Activated CD8-positive, alpha-beta T cell treated with anti-CD3 and anti-CD28 coated beads for 36 hours (primary cell): Measurements from ENCODE around the gene AP4E1. TPM values are rescaled to one million over a fixed set of nuclear protein-coding genes. Genes with fewer than 3 reads are reported as not detected.
A peak's percentile ranks its signal among the peaks of the same experiment; 100 is the strongest.

Source experiments
- ATAC-seq: fragments of 200-7000 bp; cut with Tn5 transposase; one replicate; pipeline ENCODE4 v1.10.0; 2021; ENCODE audit warnings: mild to moderate bottlenecking, moderate library complexity
- CTCF ChIA-PET: fragments of 350-600 bp; sonication (Branson Sonifier 250); formaldehyde crosslinking; loops from one replicate; lab custom pipeline; 2021; ENCODE audit warnings: antibody characterized with exemption; lab: Charles Lee
- POLR2A ChIA-PET: fragments of 350-600 bp; sonication (Branson Sonifier 250); formaldehyde crosslinking; loops from one replicate; lab custom pipeline; 2021; ENCODE audit warnings: antibody characterized with exemption; lab: Charles Lee
- DNase-seq: peaks from one replicate; pipeline ENCODE4 v3.0.0-alpha.2; 2020
- H3K27ac Mint-ChIP-seq: one replicate; pipeline ENCODE4 v1.8.0; 2021; ENCODE audit warnings: mild to moderate bottlenecking, mixed read lengths
- H3K27me3 Mint-ChIP-seq: one replicate; pipeline ENCODE4 v1.8.0; 2021; ENCODE audit warnings: mixed read lengths
- H3K36me3 Mint-ChIP-seq: one replicate; pipeline ENCODE4 v1.8.0; 2021; ENCODE audit warnings: low read depth, mixed read lengths
- H3K4me1 Mint-ChIP-seq: one replicate; pipeline ENCODE4 v1.8.0; 2021; ENCODE audit warnings: low read depth, mixed read lengths
- H3K4me3 Mint-ChIP-seq: one replicate; pipeline ENCODE4 v1.8.0; 2021; ENCODE audit warnings: mild to moderate bottlenecking, moderate library complexity, mixed read lengths
- H3K9me3 Mint-ChIP-seq: one replicate; pipeline ENCODE4 v1.8.0; 2021; ENCODE audit warnings: mixed read lengths
- intact Hi-C: fragments of 100-400 bp; cut with micrococcal nuclease; formaldehyde crosslinking; loops from one replicate; pipeline ENCODE4 v1.10.0; 2022
- total RNA-seq, 2 experiments: library from RNA; stranded (reverse); gene quantifications; one replicate each; pipeline ENCODE4 v1.2.3, GENCODE V29; 2021
- TF ChIP-seq, protein P1 (sequence below): fragments of 200-600 bp; IDR thresholded peaks from one replicate; pipeline ENCODE4 v1.8.0; 2022; ENCODE audit warnings: antibody characterized with exemption, mild to moderate bottlenecking

AP4E1 gene
- total RNA-seq, 2 experiments from 2014 or later: 16.6 TPM

DNA sequence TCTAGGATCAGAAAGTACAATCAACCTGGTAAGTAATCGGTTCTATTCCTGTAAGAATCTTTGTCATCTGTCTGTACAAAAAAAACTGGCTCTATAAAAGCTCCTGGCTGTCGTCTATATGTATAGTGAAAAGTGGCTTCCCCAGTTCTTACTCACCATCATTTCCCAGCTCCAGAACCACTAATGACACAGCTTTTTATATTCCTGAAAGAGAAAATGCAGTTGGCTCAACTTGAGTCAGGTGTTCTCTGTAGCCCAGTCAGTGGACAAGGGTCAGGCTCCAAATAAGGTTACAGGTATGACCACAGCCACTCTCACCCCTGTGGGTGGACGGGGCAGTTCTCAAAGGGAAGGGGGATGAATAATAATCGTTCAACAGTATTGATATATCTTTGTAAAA lies 85.1 kb downstream of the AP4E1 start:
- Mint-ChIP-seq H3K4me3 (no peak overlapping the region), H3K27ac (no peak overlapping the region), H3K36me3 (peaks cover 24% of the 10 kb centered on the region), H3K9me3 (no peaks in the 10 kb centered on the region), H3K4me1 (no peaks in the 10 kb centered on the region), H3K27me3 (no peaks in the 10 kb centered on the region)
- intact Hi-C loops: no loop called here
- DNase-seq: no peak
- TF ChIP-seq, protein P1, sequence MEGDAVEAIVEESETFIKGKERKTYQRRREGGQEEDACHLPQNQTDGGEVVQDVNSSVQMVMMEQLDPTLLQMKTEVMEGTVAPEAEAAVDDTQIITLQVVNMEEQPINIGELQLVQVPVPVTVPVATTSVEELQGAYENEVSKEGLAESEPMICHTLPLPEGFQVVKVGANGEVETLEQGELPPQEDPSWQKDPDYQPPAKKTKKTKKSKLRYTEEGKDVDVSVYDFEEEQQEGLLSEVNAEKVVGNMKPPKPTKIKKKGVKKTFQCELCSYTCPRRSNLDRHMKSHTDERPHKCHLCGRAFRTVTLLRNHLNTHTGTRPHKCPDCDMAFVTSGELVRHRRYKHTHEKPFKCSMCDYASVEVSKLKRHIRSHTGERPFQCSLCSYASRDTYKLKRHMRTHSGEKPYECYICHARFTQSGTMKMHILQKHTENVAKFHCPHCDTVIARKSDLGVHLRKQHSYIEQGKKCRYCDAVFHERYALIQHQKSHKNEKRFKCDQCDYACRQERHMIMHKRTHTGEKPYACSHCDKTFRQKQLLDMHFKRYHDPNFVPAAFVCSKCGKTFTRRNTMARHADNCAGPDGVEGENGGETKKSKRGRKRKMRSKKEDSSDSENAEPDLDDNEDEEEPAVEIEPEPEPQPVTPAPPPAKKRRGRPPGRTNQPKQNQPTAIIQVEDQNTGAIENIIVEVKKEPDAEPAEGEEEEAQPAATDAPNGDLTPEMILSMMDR: no peak
- ChIA-PET CTCF (no interaction called here), POLR2A (no interaction called here)
- no peak for ATAC-seq

DNA sequence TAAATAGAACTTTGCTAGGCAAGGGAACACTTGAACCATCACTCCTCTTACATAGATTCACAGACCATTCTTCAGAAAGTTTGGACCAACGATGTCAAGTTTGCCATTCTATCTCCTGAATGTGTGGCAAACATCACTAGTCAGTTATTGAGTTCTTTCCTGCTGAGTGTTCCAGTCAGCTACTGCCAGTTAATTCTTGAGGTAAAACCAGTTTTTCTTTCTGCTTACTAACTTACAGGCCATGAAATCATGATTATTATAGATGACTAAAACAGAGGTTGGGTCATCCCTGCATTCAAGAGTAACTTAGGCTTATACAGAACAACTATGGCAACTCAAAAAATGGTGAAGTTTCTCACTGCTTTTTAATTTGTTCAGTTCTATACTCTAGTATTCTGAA lies 88.2 kb downstream of the AP4E1 start:
- peaks cover 33% of the 10 kb centered on the region for H3K36me3 Mint-ChIP-seq
- POLR2A ChIA-PET: no interaction called here
- H3K4me1 Mint-ChIP-seq: no peaks in the 10 kb centered on the region
- H3K27me3 Mint-ChIP-seq: no peaks in the 10 kb centered on the region
- CTCF ChIA-PET: interaction anchor here (0.7 kb wide), 1 partner anchor 166 kb away, joined by 3 read pairs; no protein-coding TSS in a partner anchor
- ATAC-seq (no peak), DNase-seq (no peak)
- H3K27ac Mint-ChIP-seq: no peak overlapping the region
- intact Hi-C loops: no loop called here
- TF ChIP-seq, protein P1: no peak
- H3K9me3 Mint-ChIP-seq: no peaks in the 10 kb centered on the region
- H3K4me3 Mint-ChIP-seq: no peak overlapping the region

DNA sequence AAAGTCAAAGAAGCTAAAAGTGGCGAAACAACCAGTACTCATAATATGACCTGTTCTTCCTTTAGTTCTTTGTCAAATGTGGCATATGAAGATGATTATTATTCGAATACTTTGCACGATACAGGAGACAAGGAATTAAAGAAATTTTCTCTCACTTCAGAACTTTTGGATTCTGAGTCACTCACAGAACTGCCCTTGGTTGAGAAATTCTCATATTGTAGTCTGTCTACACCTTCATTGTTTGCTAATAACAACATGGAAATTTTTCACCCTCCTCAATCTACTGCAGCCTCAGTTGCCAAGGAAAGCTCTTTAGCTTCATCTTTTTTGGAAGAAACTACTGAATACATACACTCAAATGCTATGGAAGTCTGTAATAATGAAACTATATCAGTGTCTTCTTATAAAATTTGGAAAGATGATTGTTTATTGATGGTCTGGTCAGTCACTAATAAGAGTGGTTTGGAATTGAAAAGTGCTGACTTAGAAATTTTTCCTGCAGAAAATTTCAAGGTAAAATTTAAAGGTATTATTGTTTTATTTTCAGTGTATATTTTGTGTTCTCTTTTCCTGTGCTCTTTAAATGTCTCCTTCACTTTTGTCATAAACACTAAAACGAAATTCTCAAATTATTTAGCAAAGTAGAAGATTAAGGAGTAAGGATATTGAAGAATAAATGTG lies 89.0 kb downstream of the AP4E1 start:
- POLR2A ChIA-PET: no interaction called here
- peaks cover 38% of the 10 kb centered on the region for H3K36me3 Mint-ChIP-seq
- ATAC-seq (no peak), DNase-seq (no peak)
- intact Hi-C loops: no loop called here
- TF ChIP-seq, protein P1: no peak
- H3K4me3 Mint-ChIP-seq: no peak overlapping the region
- H3K4me1 Mint-ChIP-seq: no peaks in the 10 kb centered on the region
- H3K27me3 Mint-ChIP-seq: no peaks in the 10 kb centered on the region
- CTCF ChIA-PET: interaction anchor here (0.7 kb wide), 3 partner anchors 68 to 173 kb away, joined by 3 read pairs; no protein-coding TSS in a partner anchor
- H3K9me3 Mint-ChIP-seq: no peaks in the 10 kb centered on the region
- H3K27ac Mint-ChIP-seq: peak overlapping the region; percentile 20

DNA sequence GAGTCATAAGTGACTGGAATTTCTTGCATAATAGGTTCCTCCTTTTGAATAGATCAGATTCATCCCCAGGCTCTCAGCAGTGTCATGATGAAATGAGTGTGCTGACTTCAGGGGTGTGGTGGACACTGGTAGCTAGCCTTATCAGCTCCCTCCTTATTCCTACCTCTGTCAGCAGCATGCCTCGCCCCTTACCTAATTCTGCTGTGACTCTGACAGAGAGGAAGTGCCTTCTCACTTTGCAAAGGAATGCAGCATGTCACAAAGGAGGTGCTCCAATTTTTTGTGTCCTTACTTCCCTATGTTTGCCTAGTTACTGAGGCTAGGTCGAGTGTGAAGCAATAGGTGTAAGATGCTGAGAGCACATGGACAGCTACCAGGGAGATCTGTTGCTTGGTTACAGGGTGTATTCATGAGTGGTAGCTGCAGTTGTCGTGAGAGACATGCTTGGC lies 95.6 kb downstream of the AP4E1 start:
- no peak for ATAC-seq
- H3K27me3 Mint-ChIP-seq: no peaks in the 10 kb centered on the region
- H3K9me3 Mint-ChIP-seq: peaks cover 9% of the 10 kb centered on the region
- no peak for DNase-seq
- ChIA-PET POLR2A (no interaction called here), CTCF (no interaction called here)
- intact Hi-C loops: no loop called here
- TF ChIP-seq, protein P1: no peak
- no peaks in the 10 kb centered on the region for H3K4me1 Mint-ChIP-seq
- H3K27ac Mint-ChIP-seq: no peak overlapping the region
- peaks cover 46% of the 10 kb centered on the region for H3K36me3 Mint-ChIP-seq
- no peak overlapping the region for H3K4me3 Mint-ChIP-seq

DNA sequence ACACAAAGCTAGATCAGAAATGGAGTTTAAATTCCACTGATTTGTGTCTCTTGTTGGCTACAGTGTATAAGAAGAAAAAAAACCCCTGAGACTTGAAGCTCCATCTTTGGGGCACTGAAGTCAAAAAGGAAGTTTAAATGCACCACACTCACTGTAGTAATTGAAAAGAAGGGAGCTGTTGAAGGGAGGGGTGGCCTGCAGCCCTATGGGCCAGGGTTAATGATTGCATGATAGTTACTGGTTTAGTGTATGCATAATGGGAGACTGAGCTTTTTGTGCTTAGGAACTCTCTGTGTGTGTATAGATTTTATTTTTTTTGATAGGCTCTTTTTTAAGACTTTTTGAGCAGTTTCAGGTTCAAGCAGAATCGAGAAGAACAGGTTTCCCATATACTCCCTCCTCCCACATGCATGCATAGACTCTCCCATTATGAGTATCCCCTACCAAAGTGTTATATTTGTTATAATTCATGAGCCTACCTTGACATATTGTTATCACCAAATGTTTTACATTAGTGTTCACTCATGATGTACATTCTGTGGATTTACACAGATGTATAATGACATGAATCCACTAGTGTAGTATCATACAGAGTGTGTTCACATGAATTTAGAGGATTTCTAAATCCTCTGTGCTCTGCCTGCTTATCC lies 98.0 kb downstream of the AP4E1 start:
- ChIA-PET CTCF (no interaction called here), POLR2A (interaction anchor here (0.6 kb wide), 1 partner anchor 105 kb away, joined by 3 read pairs; no protein-coding TSS in a partner anchor)
- TF ChIP-seq, protein P1: no peak
- H3K9me3 Mint-ChIP-seq: peaks cover 9% of the 10 kb centered on the region
- no peak overlapping the region for H3K4me3 Mint-ChIP-seq
- peak overlapping the region; percentile 12 for H3K27ac Mint-ChIP-seq
- intact Hi-C loops: no loop called here
- peaks cover 45% of the 10 kb centered on the region for H3K36me3 Mint-ChIP-seq
- no peak for DNase-seq
- no peaks in the 10 kb centered on the region for H3K27me3 Mint-ChIP-seq
- no peak for ATAC-seq
- no peaks in the 10 kb centered on the region for H3K4me1 Mint-ChIP-seq
